ENCODE measurements around the gene HACL1.
A peak's percentile ranks its signal among the peaks of the same experiment; 100 is the strongest.

The HACL1 gene

DNA sequence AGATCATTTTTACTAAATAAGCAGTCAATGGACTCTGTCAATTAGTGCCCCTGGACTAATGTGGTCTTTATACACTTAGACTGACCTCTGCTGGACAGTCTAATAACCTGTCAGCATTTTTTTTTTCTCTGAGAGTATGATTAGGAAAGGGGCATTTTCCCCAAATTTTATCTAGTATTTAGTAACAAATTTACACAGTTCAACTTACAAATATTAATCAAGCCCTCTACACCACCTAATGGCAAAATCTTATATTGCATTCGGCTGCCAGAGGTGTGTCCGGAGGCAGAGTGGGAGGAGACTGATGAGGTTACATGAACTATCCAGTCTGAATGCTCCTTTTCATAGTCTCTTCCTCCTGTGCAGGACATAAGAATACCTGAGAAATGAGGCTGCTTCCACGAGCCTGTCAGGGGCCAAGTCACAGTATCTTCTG, 43.8 kb downstream of the HACL1 start:
- peak; percentile 29 for DNase-seq (ENCODE audit: extremely low read depth, low read depth)
- TF ChIP-seq, protein P1, sequence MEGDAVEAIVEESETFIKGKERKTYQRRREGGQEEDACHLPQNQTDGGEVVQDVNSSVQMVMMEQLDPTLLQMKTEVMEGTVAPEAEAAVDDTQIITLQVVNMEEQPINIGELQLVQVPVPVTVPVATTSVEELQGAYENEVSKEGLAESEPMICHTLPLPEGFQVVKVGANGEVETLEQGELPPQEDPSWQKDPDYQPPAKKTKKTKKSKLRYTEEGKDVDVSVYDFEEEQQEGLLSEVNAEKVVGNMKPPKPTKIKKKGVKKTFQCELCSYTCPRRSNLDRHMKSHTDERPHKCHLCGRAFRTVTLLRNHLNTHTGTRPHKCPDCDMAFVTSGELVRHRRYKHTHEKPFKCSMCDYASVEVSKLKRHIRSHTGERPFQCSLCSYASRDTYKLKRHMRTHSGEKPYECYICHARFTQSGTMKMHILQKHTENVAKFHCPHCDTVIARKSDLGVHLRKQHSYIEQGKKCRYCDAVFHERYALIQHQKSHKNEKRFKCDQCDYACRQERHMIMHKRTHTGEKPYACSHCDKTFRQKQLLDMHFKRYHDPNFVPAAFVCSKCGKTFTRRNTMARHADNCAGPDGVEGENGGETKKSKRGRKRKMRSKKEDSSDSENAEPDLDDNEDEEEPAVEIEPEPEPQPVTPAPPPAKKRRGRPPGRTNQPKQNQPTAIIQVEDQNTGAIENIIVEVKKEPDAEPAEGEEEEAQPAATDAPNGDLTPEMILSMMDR (IDR thresholded peaks at IDR 0.05; ENCODE audit: low read depth, low read length) = peak; percentile 54

DNA sequence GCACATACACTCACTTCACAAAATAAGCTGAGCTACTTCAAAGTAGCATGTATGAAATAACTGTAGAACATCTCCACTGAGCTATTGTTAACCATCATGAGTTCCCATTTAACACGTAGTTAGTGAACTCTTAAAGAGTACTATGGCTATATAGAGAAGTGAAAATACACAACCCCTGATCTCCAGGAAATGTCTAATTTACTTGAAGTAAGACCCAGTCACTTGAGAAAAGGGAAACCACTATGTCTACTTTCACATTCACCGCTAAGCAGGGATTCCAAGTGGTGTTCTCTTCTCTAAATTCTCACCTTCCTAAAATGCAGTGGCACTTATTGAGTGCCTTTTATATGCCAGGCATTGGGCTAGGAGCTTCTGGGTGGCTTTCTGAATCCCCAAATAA, 44.9 kb downstream of the HACL1 start:
- no peak for DNase-seq (ENCODE audit: extremely low read depth, low read depth)
- TF ChIP-seq, protein P1 (IDR thresholded peaks at IDR 0.05; ENCODE audit: low read depth, low read length) = no peak

DNA sequence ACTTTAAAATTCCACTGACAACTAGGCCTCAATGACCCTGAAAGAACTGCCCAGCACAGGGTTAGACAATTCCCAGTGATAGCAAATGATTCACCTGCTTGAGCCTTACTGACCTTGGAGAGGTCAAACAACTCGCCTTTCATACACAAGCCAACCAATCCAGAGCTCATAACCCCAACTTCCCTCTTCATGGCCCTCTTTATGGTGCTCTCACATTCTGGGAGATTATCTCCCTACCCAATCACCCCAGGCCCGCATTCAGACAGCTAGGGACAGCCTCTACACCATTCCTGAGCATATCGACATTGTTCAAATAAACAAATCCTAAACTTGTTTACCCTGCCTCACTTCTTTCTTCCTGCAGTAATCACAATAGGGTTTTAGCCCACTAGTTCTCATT, 47.6 kb downstream of the HACL1 start:
- TF ChIP-seq, protein P1 (IDR thresholded peaks at IDR 0.05; ENCODE audit: low read depth, low read length) = no peak
- DNase-seq (ENCODE audit: extremely low read depth, low read depth) = no peak

DNA sequence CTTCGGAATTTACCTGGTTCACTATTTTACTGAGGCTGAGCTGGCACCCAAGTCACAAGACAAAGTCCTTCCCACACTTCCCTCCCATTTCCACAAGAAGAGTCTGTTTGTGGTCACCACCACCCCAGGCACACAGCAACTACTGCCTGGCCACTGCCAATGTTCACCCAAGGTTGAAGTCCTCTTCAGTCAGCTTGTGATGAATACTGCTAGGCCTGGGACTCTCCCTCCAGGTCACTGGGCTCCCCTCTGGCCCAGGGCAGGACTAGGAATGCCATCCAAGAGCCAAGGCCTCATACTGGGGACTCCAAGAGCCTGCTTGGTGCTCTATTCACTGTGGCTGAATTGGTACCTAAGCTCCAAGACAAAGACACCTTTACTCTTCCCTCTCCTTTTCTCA, 49.5 kb downstream of the HACL1 start:
- TF ChIP-seq, protein P1 (IDR thresholded peaks at IDR 0.05; ENCODE audit: low read depth, low read length) = no peak
- no peak for DNase-seq (ENCODE audit: extremely low read depth, low read depth)

DNA sequence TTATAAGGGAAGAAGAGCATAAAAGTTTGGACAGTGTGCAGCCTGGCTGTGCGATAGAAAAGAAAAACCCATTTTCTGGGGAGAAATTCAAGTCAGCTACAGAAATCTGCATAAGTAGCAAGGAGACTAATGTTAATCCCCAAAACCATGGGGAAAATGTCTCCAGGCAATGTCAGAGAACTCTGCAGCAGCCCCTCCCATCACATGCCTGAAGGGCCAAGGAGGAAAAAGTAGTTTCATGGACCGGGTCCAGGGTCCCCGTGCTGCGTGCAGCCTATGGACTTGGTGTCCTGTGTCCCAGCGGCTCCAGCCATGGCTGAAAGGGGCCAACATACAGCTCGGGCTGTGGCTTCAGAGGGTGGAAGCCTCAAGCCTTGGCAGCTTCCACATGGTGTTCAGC, 51.5 kb downstream of the HACL1 start:
- TF ChIP-seq, protein P1 (IDR thresholded peaks at IDR 0.05; ENCODE audit: low read depth, low read length) = no peak
- DNase-seq (ENCODE audit: extremely low read depth, low read depth) = no peak

DNA sequence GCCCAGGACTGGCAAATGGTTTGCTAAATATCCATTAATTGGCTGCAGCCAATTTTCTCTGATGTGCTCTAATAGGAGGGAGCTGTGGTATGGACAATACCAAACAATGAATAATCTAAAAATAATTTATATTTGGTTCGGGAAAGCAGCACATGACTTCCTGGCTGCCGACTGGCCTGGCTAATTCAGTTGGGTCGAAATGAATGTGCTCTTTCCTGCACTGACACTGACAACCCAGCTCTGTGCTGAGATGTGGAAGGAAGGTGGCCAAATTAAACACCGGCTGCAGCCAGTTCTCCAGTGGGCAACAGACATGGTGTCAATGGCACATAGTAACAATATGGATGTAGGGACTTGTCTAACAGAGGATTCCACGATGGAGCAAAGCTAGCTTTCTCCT, 58.8 kb downstream of the HACL1 start:
- DNase-seq (ENCODE audit: extremely low read depth, low read depth) = no peak
- TF ChIP-seq, protein P1 (IDR thresholded peaks at IDR 0.05; ENCODE audit: low read depth, low read length) = no peak

DNA sequence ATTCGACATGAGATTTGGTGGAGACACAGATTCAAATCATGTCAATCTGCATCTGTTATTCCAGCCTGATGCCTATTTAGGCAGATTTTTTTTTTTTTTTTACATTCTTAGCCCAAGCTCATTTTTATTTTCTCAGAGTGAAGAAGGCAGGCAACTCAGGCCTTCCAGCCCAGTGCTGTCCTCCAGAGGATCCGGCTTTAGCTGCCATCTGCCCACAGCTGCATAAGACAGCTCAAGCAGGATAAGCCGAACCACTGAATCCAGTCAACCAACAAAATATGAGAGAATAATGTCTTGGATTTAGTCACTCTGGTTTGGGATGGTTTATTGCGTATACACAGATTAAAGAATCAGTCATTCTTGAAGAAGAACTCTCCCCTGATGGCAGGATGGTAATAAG, 60.0 kb downstream of the HACL1 start:
- TF ChIP-seq, protein P1 (IDR thresholded peaks at IDR 0.05; ENCODE audit: low read depth, low read length) = no peak
- DNase-seq (ENCODE audit: extremely low read depth, low read depth) = no peak

All from AG09319 (cell line).